ENCODE measurements around the gene CIB2.
A peak's percentile ranks its signal among the peaks of the same experiment; 100 is the strongest.

Gene CIB2

DNA sequence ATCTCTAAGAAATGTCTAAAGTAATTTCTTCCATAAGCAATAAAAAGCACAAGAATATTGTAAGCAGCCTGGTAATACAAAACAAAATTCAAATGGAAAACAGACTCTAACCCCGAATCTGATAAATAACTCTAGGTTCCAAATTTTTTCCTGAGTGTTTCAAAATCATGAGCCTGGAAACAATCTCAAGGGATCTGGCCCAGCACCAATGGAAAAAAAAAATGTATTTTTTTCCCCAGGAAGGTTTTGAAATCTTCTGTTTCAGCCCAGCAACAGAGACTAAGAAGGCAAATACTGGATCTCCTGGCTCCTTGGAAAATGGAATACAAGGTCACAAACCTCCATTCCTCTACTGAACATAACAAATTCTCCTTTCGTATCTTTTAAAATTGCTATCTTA, 66.7 kb downstream of the CIB2 start:
- DNase-seq = no peak

DNA sequence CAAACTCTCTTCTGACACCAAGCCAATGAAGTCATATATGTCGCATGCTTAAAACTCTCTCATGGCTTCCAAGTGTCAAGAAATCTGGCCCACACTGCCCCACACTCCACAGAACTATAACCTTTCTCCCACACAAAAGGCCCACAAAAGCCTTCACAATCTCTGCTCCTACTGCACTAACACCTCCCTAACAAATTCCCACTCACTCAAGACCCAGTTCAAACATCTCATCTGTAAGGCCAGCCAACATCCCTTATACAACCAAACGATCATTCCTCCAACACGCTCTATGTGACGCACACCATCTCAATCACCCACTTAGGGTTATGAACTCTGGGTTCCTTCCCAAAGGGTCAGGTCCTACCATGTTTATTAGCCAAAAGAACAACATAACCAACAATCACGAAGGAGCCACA, 67.3 kb downstream of the CIB2 start:
- no peak for DNase-seq

DNA sequence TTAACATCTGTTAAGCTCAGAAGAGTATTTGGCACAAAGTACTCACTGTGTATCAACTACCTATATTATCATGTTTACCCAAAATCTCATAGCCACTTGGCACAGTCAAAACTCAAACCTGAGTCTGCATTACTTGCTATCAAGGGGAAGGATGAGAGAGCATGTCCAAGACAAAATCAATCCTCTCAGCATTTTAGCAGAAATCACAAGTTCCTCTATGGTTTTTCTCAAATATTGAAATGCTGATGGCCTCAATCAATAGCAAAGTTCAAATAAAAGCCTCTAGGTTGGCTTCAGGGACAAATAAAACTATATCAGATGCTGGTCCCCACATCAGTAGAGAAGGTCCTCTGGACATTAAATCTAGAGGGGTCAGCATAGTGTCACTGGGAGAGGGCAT, 68.0 kb downstream of the CIB2 start:
- DNase-seq = no peak

DNA sequence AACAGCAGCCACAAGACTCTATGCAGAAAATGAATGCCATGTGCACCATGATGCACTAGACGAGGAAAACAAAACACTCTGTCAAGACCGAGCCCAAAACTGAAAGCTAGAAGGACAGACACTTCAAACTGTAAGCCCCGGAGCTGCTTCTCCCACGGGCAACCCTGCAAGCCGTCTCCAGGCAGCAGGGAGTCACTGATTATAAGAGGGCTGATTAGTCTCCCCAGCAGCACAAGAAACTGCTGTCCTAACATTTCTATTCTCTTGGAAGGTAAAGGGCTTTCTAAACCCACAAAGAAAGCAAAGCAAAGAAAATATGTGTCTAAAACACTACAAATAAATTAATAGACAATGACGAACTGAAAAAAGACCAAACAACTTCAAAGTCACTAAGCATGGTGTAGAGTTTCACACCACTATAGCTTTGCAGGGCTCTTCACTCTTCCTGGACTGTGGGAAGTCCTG, 69.2 kb downstream of the CIB2 start:
- no peak for DNase-seq

DNA sequence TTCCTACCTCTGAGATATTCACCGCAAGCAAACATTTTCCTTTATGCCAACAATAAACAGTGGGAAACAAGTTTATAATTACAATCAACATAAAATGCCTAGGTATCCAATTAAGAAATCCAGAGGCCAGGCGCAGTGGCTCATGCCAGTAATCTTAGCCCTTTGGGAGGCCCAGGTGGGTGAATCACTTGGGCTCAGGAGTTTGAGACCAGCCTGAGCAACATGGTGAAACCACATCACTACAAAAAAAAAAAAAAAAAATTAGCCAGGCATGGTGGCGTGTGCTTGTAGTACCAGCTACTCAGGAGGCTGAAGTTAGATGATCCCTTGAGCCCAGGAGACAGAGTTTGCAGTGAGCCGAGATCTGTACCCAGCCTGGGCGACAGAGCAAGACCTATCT, 71.0 kb downstream of the CIB2 start:
- DNase-seq = no peak

DNA sequence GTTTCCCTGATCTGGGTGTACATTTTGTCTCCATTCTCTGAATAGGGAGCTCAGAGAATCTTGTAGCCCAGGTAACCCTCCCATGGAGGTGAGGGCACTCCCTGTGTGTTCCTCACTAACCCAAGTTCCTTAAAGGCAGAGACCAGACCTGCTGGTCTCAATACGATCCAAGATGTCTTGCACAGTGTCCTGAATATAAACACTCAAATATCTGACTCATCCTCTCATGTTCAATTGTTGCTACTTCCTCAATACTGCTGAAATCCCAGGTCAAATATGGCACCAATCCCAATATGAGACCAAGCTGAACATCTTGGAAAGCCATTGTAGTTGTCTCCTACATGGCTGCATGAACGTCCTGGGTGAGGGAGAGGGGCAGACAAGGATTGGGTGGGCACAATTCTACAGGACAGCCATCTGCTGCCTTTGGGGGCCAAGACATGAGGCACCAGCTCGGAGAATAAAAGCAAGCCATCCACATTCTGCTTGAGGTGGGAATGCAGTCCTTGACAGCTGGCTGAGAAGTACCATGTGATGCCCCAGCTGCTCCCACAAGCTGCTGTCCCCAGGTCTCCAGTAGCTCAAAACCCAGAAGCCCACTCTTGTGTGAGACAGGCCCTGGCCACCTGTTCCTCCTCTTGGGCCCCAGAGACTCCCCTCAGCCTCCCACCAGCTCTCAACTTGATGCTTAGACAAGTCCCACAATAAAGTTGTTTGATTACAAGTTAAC, 72.0 kb downstream of the CIB2 start:
- no peak for DNase-seq

DNA sequence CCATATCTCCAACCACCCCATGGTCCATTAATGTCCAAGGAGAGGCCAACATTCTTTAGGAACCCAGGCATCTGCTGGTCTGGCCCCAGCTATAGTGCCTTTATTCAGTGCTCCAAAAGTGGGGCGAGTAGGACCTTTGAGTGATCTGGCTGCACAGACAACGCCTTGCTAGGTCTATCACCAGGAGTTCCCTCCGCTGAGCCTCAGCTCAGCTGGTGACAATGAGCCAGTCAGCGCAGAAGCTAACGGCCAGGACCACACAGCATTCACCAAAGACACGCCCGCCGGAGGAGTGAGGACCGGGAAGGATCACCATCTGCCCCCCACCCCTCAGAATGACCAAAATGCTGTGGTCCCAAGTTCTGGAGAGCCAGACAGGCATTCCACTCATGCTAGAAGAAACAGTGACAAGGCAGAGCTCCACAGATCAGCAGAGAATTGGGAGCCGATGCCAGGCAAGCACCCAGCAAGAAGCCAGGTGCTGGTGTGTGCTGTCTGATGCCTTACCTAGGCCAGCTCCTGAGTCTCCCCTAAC, 72.8 kb downstream of the CIB2 start:
- DNase-seq = no peak

DNA sequence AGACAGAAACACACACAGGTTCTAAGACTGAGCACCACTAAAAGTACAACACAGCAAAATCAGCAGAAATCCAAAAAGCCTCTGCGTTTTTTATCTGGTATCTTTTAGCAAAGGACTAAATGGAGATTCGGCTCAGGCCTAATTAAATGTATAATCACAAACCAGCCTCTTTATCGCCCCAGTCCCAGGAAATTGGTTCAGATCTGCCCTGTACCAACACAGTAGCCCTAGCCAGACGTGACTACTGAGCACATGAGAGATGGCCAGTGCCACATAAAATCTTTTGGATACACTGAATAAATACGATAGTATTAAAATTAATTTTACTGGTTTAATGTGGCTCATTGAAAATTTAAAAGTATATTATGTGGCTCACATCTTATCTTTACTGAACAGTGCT, 73.4 kb downstream of the CIB2 start:
- no peak for DNase-seq

DNA sequence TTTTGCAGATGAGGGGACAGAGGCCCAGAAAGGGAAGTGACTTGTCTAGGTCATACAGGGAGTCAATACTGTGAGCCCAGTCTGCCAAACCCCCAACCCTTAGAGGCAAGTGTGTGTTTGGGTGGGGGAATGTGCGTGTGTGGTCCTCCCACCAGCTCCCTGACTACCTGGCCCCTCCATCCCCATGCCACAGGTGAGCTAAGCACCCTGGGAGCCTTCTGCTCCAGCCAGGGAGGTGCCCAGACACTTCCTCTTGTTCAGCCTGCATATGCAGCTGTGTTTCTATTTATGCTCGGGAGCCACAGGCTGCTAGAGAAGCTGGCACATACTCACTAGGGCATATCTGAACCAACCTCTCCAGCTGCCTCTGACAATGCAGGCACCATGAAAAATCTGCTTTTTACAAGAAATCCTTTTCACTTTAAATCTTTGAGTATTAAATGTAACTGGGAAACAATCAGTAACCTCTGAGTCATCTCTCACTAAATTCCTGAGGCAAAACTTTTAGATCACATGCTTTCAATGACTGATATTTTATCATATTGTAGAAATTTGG, 74.5 kb downstream of the CIB2 start:
- DNase-seq = peak; percentile 70

DNA sequence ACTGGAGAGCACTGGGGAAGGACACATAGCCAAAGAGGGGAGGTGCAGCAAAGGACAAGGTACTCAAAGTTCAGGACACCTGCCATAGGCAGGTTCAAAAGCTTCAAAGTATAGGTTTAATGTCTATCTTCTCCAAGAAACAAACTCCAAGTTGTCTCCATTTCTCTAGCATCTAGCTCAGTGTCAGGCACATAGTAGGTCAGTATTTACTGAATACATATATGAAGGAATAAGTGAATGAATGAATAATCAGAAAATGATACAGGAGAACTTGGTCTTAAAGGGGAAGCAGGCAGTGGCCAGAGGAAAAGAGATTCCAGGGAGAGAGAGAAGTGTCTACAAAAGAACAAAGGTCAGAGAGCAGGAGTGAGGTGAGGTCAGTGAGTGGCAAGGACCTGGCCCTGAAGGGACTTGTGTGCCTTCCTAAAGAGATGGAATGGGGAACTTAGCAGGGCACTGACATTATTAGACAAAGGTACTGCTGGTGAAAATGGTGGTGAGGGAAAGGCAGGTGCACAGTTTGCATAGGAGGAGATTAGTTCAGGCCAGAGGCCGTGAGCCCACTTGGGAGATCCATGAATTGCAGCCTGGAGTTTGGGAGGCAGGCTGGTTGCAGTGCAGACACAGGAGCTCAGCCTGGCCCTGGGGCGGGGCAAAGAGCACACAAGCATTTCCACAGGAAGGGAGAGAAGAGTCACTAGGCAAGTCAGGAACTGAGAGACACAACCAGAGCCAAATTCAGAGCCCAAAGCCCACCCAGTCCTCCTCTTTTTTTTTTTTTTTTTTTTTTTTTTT, 75.1 kb downstream of the CIB2 start:
- DNase-seq = peak; percentile 67

DNA sequence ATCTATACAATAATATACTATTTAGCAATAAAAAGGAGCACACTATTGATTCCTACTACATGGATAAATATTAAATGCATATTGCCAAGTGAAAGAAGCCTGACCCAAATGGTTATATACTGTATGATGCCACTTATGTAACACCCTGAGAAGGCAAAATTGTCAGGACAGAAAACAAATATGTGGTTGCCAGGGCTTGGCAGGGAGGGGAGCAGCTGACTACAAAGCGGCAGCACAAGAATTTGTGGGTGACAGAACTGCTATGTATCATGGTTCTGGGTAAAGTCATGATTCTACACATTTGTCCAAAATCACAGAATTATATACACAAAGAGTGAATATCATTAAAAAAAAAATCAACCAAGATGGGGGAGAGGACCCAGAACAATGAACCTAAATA, 76.3 kb downstream of the CIB2 start:
- no peak for DNase-seq
